K562 (cell line): ENCODE results near the gene PSMC6. TPM values are rescaled to one million over a fixed set of nuclear protein-coding genes. Genes with fewer than 3 reads are reported as not detected.
A peak's percentile ranks its signal among the peaks of the same experiment; 100 is the strongest.

Experiments used
- EGR1 ChIP-seq: fragments of 450-650 bp; conservative IDR thresholded peaks from 2 replicates; pipeline ENCODE4 v1.6.1; 2017; ENCODE audit warnings: mild to moderate bottlenecking
- ETV6 ChIP-seq, 3 experiments: fragments of 150-350 bp in 1 of 3; sonication (generic) in 1 of 3; formaldehyde crosslinking in 1 of 3; IDR thresholded peaks; 2 replicates each; pipeline versions ENCODE4 v1.6.1 to v1.8.0; 2014 to 2022; ENCODE audit warnings: borderline replicate concordance in 2 of 3, low read depth in 2 of 3, antibody characterized with exemption in 1 of 3, low read length in 1 of 3, mild to moderate bottlenecking in 1 of 3, missing genetic modification reagents in 1 of 3
- KLF6 ChIP-seq: fragments of 250-450 bp; sonication (Bioruptor Pico); IDR thresholded peaks from 2 replicates; pipeline ENCODE4 v1.4.0; 2020; ENCODE audit warnings: mild to moderate bottlenecking, moderate library complexity, borderline replicate concordance
- POLR2AphosphoS5 ChIP-seq: IDR thresholded peaks from 2 replicates; pipeline ENCODE4 v1.6.1; 2011; ENCODE audit warnings: mild to moderate bottlenecking, low read depth, low read length, moderate library complexity; ENCODE audit not compliant: control insufficient read depth, insufficient read depth
- RFX7 ChIP-seq: fragments of 250-450 bp; sonication (Bioruptor Pico); IDR thresholded peaks from 2 replicates; pipeline ENCODE4 v1.5.1; 2021; ENCODE audit warnings: mild to moderate bottlenecking
- STAT5B ChIP-seq: fragments of 250-450 bp; sonication (Bioruptor Pico); IDR thresholded peaks from 2 replicates; pipeline ENCODE4 v1.8.0; 2021; ENCODE audit warnings: mild to moderate bottlenecking, inconsistent platforms
- THAP12 ChIP-seq: fragments of 250-450 bp; sonication (Bioruptor Pico); IDR thresholded peaks from 2 replicates; pipeline ENCODE4 v1.9.0; 2021; ENCODE audit warnings: mild to moderate bottlenecking, inconsistent platforms
- ZKSCAN3 ChIP-seq: fragments of 250-450 bp; sonication (Bioruptor Pico); IDR thresholded peaks from 2 replicates; pipeline ENCODE4 v1.4.0; 2020
- ZMIZ1 ChIP-seq, 2 experiments: fragments of 150-350 bp in 1 of 2; IDR thresholded peaks; 2 replicates each; pipeline ENCODE4 v1.6.1; 2012 to 2016; ENCODE audit warnings: low read depth in 2 of 2, low read length in 2 of 2, mild to moderate bottlenecking in 1 of 2, moderate library complexity in 1 of 2
- polyA plus RNA-seq, 8 experiments: library from polyadenylated mRNA; depleted of rRNA in 4 of 8; stranded (reverse) in 5 of 8; unstranded in 3 of 8; fragments of >200 nt; fragmentation: Nextera tagmentation in 2 of 8; fragmentation: Illumina TruSeq in 1 of 8; extraction: Ambion mirVana in 2 of 8; extraction: Trizol in 1 of 8; gene quantifications; 2 replicates each; pipeline versions ENCODE4 v1.2.1 to v1.2.3, GENCODE V29; 2011 to 2014; ENCODE audit warnings: inconsistent platforms in 1 of 8, missing spikeins in 1 of 8
- total RNA-seq, 7 experiments: library from RNA; depleted of rRNA in 6 of 7; stranded (reverse); fragments of >200 nt in 6 of 7; fragmentation: Illumina TruSeq in 2 of 7; extraction: Trizol in 2 of 7; gene quantifications; 2 replicates each; pipeline versions ENCODE4 v1.2.1 to v1.2.3, GENCODE V29; 2011 to 2021; ENCODE audit warnings: low replicate concordance in 1 of 7

Gene PSMC6
- total and polyA plus RNA-seq, 9 of the 15 experiments (the other 6 are each of a cell fraction or from before 2014, with no cell fraction given), result 91.4 to 224 (median 182) TPM

- no peak for TF ChIP-seq RFX7 (CRISPR knock-in tag)
- no peak for TF ChIP-seq KLF6 (CRISPR knock-in tag)
- no peak for TF ChIP-seq ZMIZ1 (IDR thresholded peaks at IDR 0.05; ENCODE audit: low read depth in 2 of 2, low read length in 2 of 2)
- no peak for TF ChIP-seq THAP12
- no peak for TF ChIP-seq ZKSCAN3 (CRISPR knock-in tag)
- no peak for TF ChIP-seq STAT5B (CRISPR knock-in tag)
- TF ChIP-seq ETV6 (IDR thresholded peaks at IDR 0.05; ENCODE audit: borderline replicate concordance in 1 of 2, low read depth in 2 of 2, low read length in 1 of 2), result no peak
- no peak for TF ChIP-seq ETV6 (CRISPR knock-in tag; IDR thresholded peaks at IDR 0.05; ENCODE audit: borderline replicate concordance)
- TF ChIP-seq EGR1, result no peak
- peak; percentile 94 for TF ChIP-seq POLR2AphosphoS5
Observed at GRCh38 chr14:52706724-52707706, at the start of gene PSMC6 (continued).
